GM10248 (cell line): ENCODE data around the gene LIF.

ENCODE experiments used
- CTCF ChIA-PET: fragments of 300-600 bp; sonication (Branson Sonifier 250); formaldehyde crosslinking; extraction: SDS; loops from one replicate; lab custom pipeline; 2021; ENCODE audit warnings: antibody characterized with exemption; lab: Yijun Ruan, JAX
- POLR2A ChIA-PET: fragments of 350-650 bp; sonication (Branson Sonifier 250); formaldehyde crosslinking; extraction: SDS; loops from one replicate; lab custom pipeline; 2020; ENCODE audit warnings: antibody characterized with exemption; lab: Yijun Ruan, JAX
- DNase-seq: peaks from one replicate; pipeline ENCODE4 v3.0.0; 2012; ENCODE audit errors: extremely low spot score
- CTCF ChIP-seq: IDR thresholded peaks from 2 replicates; pipeline ENCODE4 v1.5.1; 2012; ENCODE audit warnings: mild to moderate bottlenecking, low read depth; ENCODE audit errors: extremely low read depth, missing control alignments, control extremely low read depth

LIF gene

GRCh38 chr22:30190574-30190973 lies 56.0 kb downstream of the LIF start:
- ChIA-PET CTCF (interaction anchor here (1.3 to 1.4 kb wide), 2 partner anchors 11 to 66 kb away, joined by 3 to 5 read pairs; no protein-coding TSS in a partner anchor), POLR2A (no interaction called here)
- DNase-seq = no peak
- TF ChIP-seq CTCF = no peak
